GM23338 (cell line): ENCODE measurements around the gene VMP1.

Experiments
- CREB1 ChIP-seq: fragments of 250-450 bp; sonication (Bioruptor Pico); IDR thresholded peaks from 2 replicates; pipeline ENCODE4 v1.5.0; 2020; ENCODE audit warnings: low read depth, mild to moderate bottlenecking, moderate library complexity
- EZH2 ChIP-seq: fragments of 200-600 bp; sonication (generic); IDR thresholded peaks from one replicate; pipeline ENCODE4 v1.8.0; 2017; ENCODE audit warnings: antibody characterized with exemption, mild to moderate bottlenecking, low read depth; ENCODE audit not compliant: unreplicated experiment
- EZH2phosphoT487 ChIP-seq: fragments of 200-600 bp; sonication (generic); IDR thresholded peaks from one replicate; pipeline ENCODE4 v1.8.1; 2018; ENCODE audit warnings: antibody characterized with exemption; ENCODE audit not compliant: unreplicated experiment
- JUNB ChIP-seq: IDR thresholded peaks from one replicate; pipeline ENCODE4 v1.6.1; 2016; ENCODE audit warnings: antibody characterized with exemption; ENCODE audit not compliant: unreplicated experiment
- NANOG ChIP-seq: IDR thresholded peaks from 2 replicates; pipeline ENCODE4 v1.6.1; 2016; ENCODE audit warnings: antibody characterized with exemption, borderline replicate concordance
- POLR2AphosphoS5 ChIP-seq: IDR thresholded peaks from 2 replicates; pipeline ENCODE4 v1.6.1; 2016; ENCODE audit warnings: antibody characterized with exemption, low read depth
- ZNF114 ChIP-seq: fragments of 250-450 bp; sonication (Bioruptor Pico); IDR thresholded peaks from 2 replicates; pipeline ENCODE4 v1.5.0; 2020; ENCODE audit warnings: mild to moderate bottlenecking, moderate library complexity
- ZNF331 ChIP-seq: fragments of 250-450 bp; sonication (Bioruptor Pico); IDR thresholded peaks from 2 replicates; pipeline ENCODE4 v1.5.0; 2020; ENCODE audit warnings: low read depth, mild to moderate bottlenecking, moderate library complexity
- TF ChIP-seq, protein P1 (sequence below), 2 experiments: fragments of 200-600 bp in 1 of 2; sonication (generic) in 1 of 2; conservative IDR thresholded peaks; 2 replicates each; pipeline versions ENCODE4 v1.5.1 to v1.6.1; 2016 to 2017; ENCODE audit warnings: antibody characterized with exemption in 2 of 2, low read depth in 2 of 2, mild to moderate bottlenecking in 2 of 2, moderate library complexity in 1 of 2
- TF ChIP-seq, protein P2 (sequence below): IDR thresholded peaks from one replicate; pipeline ENCODE4 v1.6.1; 2018; ENCODE audit warnings: antibody characterized with exemption; ENCODE audit not compliant: unreplicated experiment
- TF ChIP-seq, protein P3 (sequence below): fragments of 250-450 bp; sonication (Bioruptor Pico); IDR thresholded peaks from 2 replicates; pipeline ENCODE4 v1.5.0; 2020; ENCODE audit warnings: mild to moderate bottlenecking, moderate library complexity
- TF ChIP-seq, protein P4 (sequence below): IDR thresholded peaks from 2 replicates; pipeline ENCODE4 v1.6.1; 2016; ENCODE audit warnings: antibody characterized with exemption

DNA sequence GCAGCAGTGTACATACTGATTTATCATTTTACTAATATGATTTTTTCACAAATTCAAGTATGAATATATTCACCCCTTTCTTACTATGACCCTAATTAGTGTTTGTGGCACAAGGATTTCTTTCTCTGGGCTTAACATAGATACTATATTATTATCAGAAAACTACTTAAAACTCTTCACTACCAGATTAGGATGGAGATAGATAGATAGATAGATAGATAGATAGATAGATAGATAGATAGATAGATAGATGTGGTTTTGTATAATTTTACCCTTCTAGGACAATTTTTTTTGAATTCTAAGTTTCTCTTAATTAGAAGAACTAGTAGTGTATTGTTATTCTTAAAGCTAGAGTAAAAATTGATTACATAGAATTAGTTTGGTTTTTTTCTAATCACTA is 49.6 kb downstream of the VMP1 start:
- no peak for TF ChIP-seq EZH2
- TF ChIP-seq, protein P1, sequence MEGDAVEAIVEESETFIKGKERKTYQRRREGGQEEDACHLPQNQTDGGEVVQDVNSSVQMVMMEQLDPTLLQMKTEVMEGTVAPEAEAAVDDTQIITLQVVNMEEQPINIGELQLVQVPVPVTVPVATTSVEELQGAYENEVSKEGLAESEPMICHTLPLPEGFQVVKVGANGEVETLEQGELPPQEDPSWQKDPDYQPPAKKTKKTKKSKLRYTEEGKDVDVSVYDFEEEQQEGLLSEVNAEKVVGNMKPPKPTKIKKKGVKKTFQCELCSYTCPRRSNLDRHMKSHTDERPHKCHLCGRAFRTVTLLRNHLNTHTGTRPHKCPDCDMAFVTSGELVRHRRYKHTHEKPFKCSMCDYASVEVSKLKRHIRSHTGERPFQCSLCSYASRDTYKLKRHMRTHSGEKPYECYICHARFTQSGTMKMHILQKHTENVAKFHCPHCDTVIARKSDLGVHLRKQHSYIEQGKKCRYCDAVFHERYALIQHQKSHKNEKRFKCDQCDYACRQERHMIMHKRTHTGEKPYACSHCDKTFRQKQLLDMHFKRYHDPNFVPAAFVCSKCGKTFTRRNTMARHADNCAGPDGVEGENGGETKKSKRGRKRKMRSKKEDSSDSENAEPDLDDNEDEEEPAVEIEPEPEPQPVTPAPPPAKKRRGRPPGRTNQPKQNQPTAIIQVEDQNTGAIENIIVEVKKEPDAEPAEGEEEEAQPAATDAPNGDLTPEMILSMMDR (conservative IDR thresholded peaks at IDR 0.05; ENCODE audit: low read depth in 2 of 2), result no peak
- TF ChIP-seq CREB1 (CRISPR knock-in tag), result no peak
- no peak for TF ChIP-seq JUNB
- TF ChIP-seq POLR2AphosphoS5, result no peak
- TF ChIP-seq, protein P2, sequence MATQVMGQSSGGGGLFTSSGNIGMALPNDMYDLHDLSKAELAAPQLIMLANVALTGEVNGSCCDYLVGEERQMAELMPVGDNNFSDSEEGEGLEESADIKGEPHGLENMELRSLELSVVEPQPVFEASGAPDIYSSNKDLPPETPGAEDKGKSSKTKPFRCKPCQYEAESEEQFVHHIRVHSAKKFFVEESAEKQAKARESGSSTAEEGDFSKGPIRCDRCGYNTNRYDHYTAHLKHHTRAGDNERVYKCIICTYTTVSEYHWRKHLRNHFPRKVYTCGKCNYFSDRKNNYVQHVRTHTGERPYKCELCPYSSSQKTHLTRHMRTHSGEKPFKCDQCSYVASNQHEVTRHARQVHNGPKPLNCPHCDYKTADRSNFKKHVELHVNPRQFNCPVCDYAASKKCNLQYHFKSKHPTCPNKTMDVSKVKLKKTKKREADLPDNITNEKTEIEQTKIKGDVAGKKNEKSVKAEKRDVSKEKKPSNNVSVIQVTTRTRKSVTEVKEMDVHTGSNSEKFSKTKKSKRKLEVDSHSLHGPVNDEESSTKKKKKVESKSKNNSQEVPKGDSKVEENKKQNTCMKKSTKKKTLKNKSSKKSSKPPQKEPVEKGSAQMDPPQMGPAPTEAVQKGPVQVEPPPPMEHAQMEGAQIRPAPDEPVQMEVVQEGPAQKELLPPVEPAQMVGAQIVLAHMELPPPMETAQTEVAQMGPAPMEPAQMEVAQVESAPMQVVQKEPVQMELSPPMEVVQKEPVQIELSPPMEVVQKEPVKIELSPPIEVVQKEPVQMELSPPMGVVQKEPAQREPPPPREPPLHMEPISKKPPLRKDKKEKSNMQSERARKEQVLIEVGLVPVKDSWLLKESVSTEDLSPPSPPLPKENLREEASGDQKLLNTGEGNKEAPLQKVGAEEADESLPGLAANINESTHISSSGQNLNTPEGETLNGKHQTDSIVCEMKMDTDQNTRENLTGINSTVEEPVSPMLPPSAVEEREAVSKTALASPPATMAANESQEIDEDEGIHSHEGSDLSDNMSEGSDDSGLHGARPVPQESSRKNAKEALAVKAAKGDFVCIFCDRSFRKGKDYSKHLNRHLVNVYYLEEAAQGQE, result no peak
- no peak for TF ChIP-seq EZH2phosphoT487
- TF ChIP-seq ZNF114 (CRISPR knock-in tag), result no peak
- no peak for TF ChIP-seq NANOG
- no peak for TF ChIP-seq ZNF331
- TF ChIP-seq, protein P3, sequence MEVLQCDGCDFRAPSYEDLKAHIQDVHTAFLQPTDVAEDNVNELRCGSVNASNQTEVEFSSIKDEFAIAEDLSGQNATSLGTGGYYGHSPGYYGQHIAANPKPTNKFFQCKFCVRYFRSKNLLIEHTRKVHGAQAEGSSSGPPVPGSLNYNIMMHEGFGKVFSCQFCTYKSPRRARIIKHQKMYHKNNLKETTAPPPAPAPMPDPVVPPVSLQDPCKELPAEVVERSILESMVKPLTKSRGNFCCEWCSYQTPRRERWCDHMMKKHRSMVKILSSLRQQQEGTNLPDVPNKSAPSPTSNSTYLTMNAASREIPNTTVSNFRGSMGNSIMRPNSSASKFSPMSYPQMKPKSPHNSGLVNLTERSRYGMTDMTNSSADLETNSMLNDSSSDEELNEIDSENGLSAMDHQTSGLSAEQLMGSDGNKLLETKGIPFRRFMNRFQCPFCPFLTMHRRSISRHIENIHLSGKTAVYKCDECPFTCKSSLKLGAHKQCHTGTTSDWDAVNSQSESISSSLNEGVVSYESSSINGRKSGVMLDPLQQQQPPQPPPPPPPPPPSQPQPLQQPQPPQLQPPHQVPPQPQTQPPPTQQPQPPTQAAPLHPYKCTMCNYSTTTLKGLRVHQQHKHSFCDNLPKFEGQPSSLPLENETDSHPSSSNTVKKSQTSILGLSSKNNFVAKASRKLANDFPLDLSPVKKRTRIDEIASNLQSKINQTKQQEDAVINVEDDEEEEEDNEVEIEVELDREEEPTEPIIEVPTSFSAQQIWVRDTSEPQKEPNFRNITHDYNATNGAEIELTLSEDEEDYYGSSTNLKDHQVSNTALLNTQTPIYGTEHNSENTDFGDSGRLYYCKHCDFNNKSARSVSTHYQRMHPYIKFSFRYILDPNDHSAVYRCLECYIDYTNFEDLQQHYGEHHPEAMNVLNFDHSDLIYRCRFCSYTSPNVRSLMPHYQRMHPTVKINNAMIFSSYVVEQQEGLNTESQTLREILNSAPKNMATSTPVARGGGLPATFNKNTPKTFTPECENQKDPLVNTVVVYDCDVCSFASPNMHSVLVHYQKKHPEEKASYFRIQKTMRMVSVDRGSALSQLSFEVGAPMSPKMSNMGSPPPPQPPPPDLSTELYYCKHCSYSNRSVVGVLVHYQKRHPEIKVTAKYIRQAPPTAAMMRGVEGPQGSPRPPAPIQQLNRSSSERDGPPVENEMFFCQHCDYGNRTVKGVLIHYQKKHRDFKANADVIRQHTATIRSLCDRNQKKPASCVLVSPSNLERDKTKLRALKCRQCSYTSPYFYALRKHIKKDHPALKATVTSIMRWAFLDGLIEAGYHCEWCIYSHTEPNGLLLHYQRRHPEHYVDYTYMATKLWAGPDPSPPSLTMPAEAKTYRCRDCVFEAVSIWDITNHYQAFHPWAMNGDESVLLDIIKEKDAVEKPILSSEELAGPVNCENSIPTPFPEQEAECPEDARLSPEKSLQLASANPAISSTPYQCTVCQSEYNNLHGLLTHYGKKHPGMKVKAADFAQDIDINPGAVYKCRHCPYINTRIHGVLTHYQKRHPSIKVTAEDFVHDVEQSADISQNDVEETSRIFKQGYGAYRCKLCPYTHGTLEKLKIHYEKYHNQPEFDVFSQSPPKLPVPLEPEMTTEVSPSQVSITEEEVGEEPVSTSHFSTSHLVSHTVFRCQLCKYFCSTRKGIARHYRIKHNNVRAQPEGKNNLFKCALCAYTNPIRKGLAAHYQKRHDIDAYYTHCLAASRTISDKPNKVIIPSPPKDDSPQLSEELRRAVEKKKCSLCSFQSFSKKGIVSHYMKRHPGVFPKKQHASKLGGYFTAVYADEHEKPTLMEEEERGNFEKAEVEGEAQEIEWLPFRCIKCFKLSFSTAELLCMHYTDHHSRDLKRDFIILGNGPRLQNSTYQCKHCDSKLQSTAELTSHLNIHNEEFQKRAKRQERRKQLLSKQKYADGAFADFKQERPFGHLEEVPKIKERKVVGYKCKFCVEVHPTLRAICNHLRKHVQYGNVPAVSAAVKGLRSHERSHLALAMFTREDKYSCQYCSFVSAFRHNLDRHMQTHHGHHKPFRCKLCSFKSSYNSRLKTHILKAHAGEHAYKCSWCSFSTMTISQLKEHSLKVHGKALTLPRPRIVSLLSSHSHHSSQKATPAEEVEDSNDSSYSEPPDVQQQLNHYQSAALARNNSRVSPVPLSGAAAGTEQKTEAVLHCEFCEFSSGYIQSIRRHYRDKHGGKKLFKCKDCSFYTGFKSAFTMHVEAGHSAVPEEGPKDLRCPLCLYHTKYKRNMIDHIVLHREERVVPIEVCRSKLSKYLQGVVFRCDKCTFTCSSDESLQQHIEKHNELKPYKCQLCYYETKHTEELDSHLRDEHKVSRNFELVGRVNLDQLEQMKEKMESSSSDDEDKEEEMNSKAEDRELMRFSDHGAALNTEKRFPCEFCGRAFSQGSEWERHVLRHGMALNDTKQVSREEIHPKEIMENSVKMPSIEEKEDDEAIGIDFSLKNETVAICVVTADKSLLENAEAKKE (CRISPR knock-in tag), result no peak
- TF ChIP-seq, protein P4, sequence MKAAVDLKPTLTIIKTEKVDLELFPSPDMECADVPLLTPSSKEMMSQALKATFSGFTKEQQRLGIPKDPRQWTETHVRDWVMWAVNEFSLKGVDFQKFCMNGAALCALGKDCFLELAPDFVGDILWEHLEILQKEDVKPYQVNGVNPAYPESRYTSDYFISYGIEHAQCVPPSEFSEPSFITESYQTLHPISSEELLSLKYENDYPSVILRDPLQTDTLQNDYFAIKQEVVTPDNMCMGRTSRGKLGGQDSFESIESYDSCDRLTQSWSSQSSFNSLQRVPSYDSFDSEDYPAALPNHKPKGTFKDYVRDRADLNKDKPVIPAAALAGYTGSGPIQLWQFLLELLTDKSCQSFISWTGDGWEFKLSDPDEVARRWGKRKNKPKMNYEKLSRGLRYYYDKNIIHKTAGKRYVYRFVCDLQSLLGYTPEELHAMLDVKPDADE, result no peak
